Loucy (cell line): ENCODE results near the gene PWWP3B.

Source experiments
- EZH2phosphoT487 ChIP-seq: fragments of 200-600 bp; IDR thresholded peaks from 2 replicates; pipeline ENCODE4 v1.6.1; 2018; ENCODE audit warnings: antibody characterized with exemption, mild to moderate bottlenecking, moderate library complexity, borderline replicate concordance
- TF ChIP-seq, protein P1 (sequence below): fragments of 200-600 bp; sonication (generic); conservative IDR thresholded peaks from 2 replicates; pipeline ENCODE4 v1.5.1; 2014; ENCODE audit warnings: mild to moderate bottlenecking, antibody characterized with exemption, low read length

DNA sequence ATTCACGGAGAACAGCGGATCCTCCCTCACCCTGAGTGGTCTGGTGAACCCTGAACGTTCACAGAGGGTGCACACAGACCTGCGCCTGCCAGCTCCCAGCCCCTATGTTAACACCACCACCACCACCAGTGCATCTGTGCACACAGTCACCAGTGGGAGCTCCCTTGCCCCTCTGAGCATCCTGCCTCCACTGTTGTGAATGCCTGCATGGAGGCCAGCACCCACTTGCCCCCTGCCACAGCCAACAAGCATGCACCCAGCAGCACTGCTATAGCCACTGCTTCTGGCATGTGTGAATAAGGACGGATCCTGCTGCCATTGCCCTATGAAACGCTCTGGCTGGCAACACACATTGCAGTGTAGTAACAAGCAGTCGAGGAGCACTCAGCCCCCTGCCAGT is 29.1 kb upstream of the PWWP3B start:
- no peak for TF ChIP-seq EZH2phosphoT487
- TF ChIP-seq, protein P1, sequence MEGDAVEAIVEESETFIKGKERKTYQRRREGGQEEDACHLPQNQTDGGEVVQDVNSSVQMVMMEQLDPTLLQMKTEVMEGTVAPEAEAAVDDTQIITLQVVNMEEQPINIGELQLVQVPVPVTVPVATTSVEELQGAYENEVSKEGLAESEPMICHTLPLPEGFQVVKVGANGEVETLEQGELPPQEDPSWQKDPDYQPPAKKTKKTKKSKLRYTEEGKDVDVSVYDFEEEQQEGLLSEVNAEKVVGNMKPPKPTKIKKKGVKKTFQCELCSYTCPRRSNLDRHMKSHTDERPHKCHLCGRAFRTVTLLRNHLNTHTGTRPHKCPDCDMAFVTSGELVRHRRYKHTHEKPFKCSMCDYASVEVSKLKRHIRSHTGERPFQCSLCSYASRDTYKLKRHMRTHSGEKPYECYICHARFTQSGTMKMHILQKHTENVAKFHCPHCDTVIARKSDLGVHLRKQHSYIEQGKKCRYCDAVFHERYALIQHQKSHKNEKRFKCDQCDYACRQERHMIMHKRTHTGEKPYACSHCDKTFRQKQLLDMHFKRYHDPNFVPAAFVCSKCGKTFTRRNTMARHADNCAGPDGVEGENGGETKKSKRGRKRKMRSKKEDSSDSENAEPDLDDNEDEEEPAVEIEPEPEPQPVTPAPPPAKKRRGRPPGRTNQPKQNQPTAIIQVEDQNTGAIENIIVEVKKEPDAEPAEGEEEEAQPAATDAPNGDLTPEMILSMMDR = no peak
